Naive thymus-derived CD4-positive, alpha-beta T cell (primary cell): Measurements from ENCODE around the gene CFHR4. TPM values are rescaled to one million over a fixed set of nuclear protein-coding genes. Genes with fewer than 3 reads are reported as not detected.

Experiments
- ATAC-seq: fragments of 150-1000 bp; cut with Tn5 transposase; 2 replicates; pipeline ENCODE4 v1.10.0; 2021; ENCODE audit warnings: mild to moderate bottlenecking, moderate library complexity
- CTCF ChIA-PET: fragments of 350-600 bp; sonication (Branson Sonifier 250); formaldehyde crosslinking; loops from one replicate; lab custom pipeline; 2021; ENCODE audit warnings: antibody characterized with exemption; lab: Charles Lee
- POLR2A ChIA-PET: fragments of 350-600 bp; sonication (Branson Sonifier 250); formaldehyde crosslinking; loops from one replicate; lab custom pipeline; 2021; ENCODE audit warnings: antibody characterized with exemption, inconsistent platforms; lab: Charles Lee
- DNase-seq, 9 donors: peaks; one replicate each; pipeline versions ENCODE4 v3.0.0 to v3.0.0-alpha.2; 2020 to 2022; ENCODE audit warnings: mixed read lengths in 1 of 9
- H3K27ac ChIP-seq: one replicate; pipeline ENCODE4 v1.7.0; 2013; ENCODE audit warnings: mild to moderate bottlenecking, low read depth, low read length, moderate library complexity
- H3K27me3 ChIP-seq, 2 donors: one replicate each; pipeline ENCODE4 v1.7.0; 2013; ENCODE audit warnings: low read length in 2 of 2, mild to moderate bottlenecking in 2 of 2, moderate library complexity in 2 of 2; ENCODE audit not compliant: control insufficient read depth in 2 of 2, insufficient read depth in 2 of 2
- H3K36me3 ChIP-seq, 3 experiments: 1 replicate in 2 of 3; 2 replicates in 1 of 3; pipeline ENCODE4 v1.7.0; 2013; ENCODE audit warnings: low read length in 3 of 3, mild to moderate bottlenecking in 3 of 3, moderate library complexity in 1 of 3; ENCODE audit not compliant: insufficient read depth in 3 of 3, control insufficient read depth in 2 of 3
- H3K4me1 ChIP-seq, 2 donors: one replicate each; pipeline ENCODE4 v1.7.0; 2013; ENCODE audit warnings: low read length in 2 of 2, mild to moderate bottlenecking in 2 of 2, moderate library complexity in 1 of 2; ENCODE audit not compliant: control insufficient read depth in 2 of 2, insufficient read depth in 2 of 2
- H3K4me3 ChIP-seq: 2 replicates; pipeline ENCODE4 v1.7.0; 2013; ENCODE audit warnings: mild to moderate bottlenecking, low read length
- H3K9me3 ChIP-seq, 3 experiments: 1 replicate in 2 of 3; 2 replicates in 1 of 3; pipeline ENCODE4 v1.7.0; 2013; ENCODE audit warnings: low read length in 3 of 3; ENCODE audit not compliant: control insufficient read depth in 2 of 3
- H3K27ac Mint-ChIP-seq, 9 donors: one replicate each; pipeline ENCODE4 v1.8.0; 2020 to 2022; ENCODE audit warnings: mixed read lengths in 9 of 9, mild to moderate bottlenecking in 8 of 9, moderate library complexity in 5 of 9, inconsistent platforms in 2 of 9
- H3K27me3 Mint-ChIP-seq, 5 donors: one replicate each; pipeline ENCODE4 v1.8.0; 2021 to 2022; ENCODE audit warnings: mixed read lengths in 5 of 5, mild to moderate bottlenecking in 1 of 5
- H3K36me3 Mint-ChIP-seq, 5 donors: one replicate each; pipeline ENCODE4 v1.8.0; 2020 to 2022; ENCODE audit warnings: mixed read lengths in 5 of 5, mild to moderate bottlenecking in 3 of 5, inconsistent platforms in 1 of 5
- H3K4me1 Mint-ChIP-seq, 7 donors: one replicate each; pipeline ENCODE4 v1.8.0; 2020 to 2022; ENCODE audit warnings: mixed read lengths in 7 of 7, mild to moderate bottlenecking in 3 of 7, inconsistent platforms in 1 of 7
- H3K4me3 Mint-ChIP-seq, 10 donors: one replicate each; pipeline ENCODE4 v1.8.0; 2020 to 2022; ENCODE audit warnings: mild to moderate bottlenecking in 10 of 10, mixed read lengths in 10 of 10, moderate library complexity in 6 of 10, inconsistent platforms in 2 of 10
- H3K9me3 Mint-ChIP-seq, 11 donors: one replicate each; pipeline ENCODE4 v1.8.0; 2020 to 2022; ENCODE audit warnings: mixed read lengths in 11 of 11, mild to moderate bottlenecking in 4 of 11, inconsistent platforms in 1 of 11, moderate library complexity in 1 of 11
- intact Hi-C, 2 donors: fragments of 100-400 bp; cut with micrococcal nuclease; formaldehyde crosslinking; loops; one replicate each; pipeline ENCODE4 v1.15.1; 2023
- polyA plus RNA-seq, 2 donors: library from polyadenylated mRNA; unstranded; fragments of 300-500 nt; fragmentation: Illumina TruSeq; gene quantifications; one replicate each; pipeline ENCODE4 v1.2.3, GENCODE V29; 2021
- total RNA-seq, 6 experiments: library from RNA in 5 of 6; stranded (reverse) in 5 of 6; gene quantifications; 1 replicate in 5 of 6; 2 replicates in 1 of 6; pipeline ENCODE4 v1.2.3 and lab custom pipeline; 2021 to 2026

CFHR4 gene
- total and polyA plus RNA-seq, 7 experiments from 2014 or later: not detected

DNA sequence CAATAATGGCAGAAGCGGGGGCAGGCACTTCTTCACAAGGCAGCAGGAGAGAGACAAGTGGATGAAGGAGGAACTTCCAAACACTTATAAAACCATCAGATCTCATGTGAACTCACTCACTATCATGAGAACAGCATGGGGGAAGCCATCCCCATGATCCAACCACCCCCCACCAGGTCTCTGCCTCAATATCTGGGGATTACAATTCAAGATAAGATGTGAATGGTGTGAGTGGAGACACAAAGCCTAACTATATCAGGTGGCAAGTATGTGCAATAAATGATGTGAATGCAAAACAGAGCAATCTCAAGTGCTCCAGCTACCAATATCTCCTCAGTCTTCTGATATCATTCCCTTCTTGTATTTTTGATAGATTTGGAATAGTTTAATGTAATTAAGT lies 68.1 kb downstream of the CFHR4 start:
- Histone ChIP-seq H3K4me3 (no peak overlapping the region), H3K27ac (no peak overlapping the region), H3K9me3 (no peaks in the 10 kb centered on the region), H3K27me3 (no peaks in the 10 kb centered on the region), H3K36me3 (no peaks in the 10 kb centered on the region), H3K4me1 (no peaks in the 10 kb centered on the region)
- Mint-ChIP-seq H3K9me3 (peaks cover 0 to 6% (median 2%) of the 10 kb centered on the region in 11 donors), H3K4me1 (no peaks in the 10 kb centered on the region), H3K27me3 (no peaks in the 10 kb centered on the region), H3K4me3 (no peak overlapping the region), H3K36me3 (no peaks in the 10 kb centered on the region), H3K27ac (no peak overlapping the region)
- DNase-seq (no peak), ATAC-seq (no peak)
- intact Hi-C loops: no loop called here
- CTCF ChIA-PET: no interaction called here
- POLR2A ChIA-PET: no interaction called here

DNA sequence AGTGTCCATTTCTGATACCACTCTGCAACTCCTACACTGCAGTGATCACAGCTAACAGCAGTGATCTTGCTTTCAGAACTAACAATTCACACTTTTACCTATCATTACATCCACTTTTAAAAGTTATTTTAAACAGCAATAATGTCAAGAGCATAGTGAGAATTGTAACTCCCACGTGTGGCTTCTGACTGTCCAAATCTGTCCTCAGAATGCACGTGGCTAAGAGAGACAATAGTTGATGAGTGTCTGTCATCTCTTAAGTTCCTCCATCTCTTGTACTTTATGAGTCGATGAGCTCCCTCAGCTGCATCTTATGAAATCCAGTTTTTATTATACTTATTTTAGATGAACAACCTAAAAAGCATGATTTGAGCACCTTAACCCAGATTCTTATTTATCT lies 73.0 kb downstream of the CFHR4 start:
- Mint-ChIP-seq H3K27ac (no peak overlapping the region), H3K9me3 (peaks cover 0 to 10% (median 0%) of the 10 kb centered on the region in 11 donors), H3K4me3 (no peak overlapping the region), H3K36me3 (no peaks in the 10 kb centered on the region), H3K27me3 (peaks cover 0 to 9% (median 0%) of the 10 kb centered on the region in 5 donors), H3K4me1 (no peaks in the 10 kb centered on the region)
- no peak for ATAC-seq
- ChIA-PET CTCF (no interaction called here), POLR2A (no interaction called here)
- Histone ChIP-seq H3K27me3 (no peaks in the 10 kb centered on the region), H3K4me1 (no peaks in the 10 kb centered on the region), H3K9me3 (no peaks in the 10 kb centered on the region), H3K36me3 (no peaks in the 10 kb centered on the region), H3K27ac (no peak overlapping the region), H3K4me3 (no peak overlapping the region)
- no peak for DNase-seq
- intact Hi-C loops: no loop called here

Other genes starting within 250 kb of the CFHR4 start
- gene CFH, start 236.0 kb upstream of the CFHR4 start, total RNA-seq: 10 to 100 TPM in 1 of 5 experiments, 1 to 10 TPM in 2, under 1 TPM in 2; 0.22 to 10.6 (median 1.3) TPM
- gene CFH, start 236.0 kb upstream of the CFHR4 start, polyA plus RNA-seq: not detected
- gene CFHR3, start 113.2 kb upstream of the CFHR4 start, total RNA-seq: not detected
- gene CFHR3, start 113.2 kb upstream of the CFHR4 start, polyA plus RNA-seq: not detected
- gene CFHR1, start 68.3 kb upstream of the CFHR4 start, total RNA-seq: not detected
- gene CFHR1, start 68.3 kb upstream of the CFHR4 start, polyA plus RNA-seq: not detected
- gene CFHR2, start 55.7 kb downstream of the CFHR4 start, total RNA-seq: under 1 TPM in 1 of 5 experiments, not detected in 4; 0.44 TPM
- not detected for gene CFHR2, start 55.7 kb downstream of the CFHR4 start, polyA plus RNA-seq
- not detected for gene CFHR5, start 89.5 kb downstream of the CFHR4 start, total RNA-seq
- not detected for gene CFHR5, start 89.5 kb downstream of the CFHR4 start, polyA plus RNA-seq
- gene F13B, start 179.2 kb downstream of the CFHR4 start, total RNA-seq: not detected
- gene F13B, start 179.2 kb downstream of the CFHR4 start, polyA plus RNA-seq: not detected